Activated T-helper 17 cell treated with anti-CD3 and anti-CD28 coated beads, Interleukin-2, amount 50 U/mL, for 72 hours (primary cell): ENCODE data around the gene GOLGA2. TPM values are rescaled to one million over a fixed set of nuclear protein-coding genes. Genes with fewer than 3 reads are reported as not detected.

Source experiments
- ATAC-seq: fragments of 150-1000 bp; cut with Tn5 transposase; replicated peaks from 2 replicates; pipeline ENCODE4 v1.10.0; 2021; ENCODE audit warnings: mild to moderate bottlenecking, moderate library complexity
- H3K27ac Mint-ChIP-seq: one replicate; pipeline ENCODE4 v1.8.0; 2022; ENCODE audit warnings: mixed read lengths
- H3K27me3 Mint-ChIP-seq: one replicate; pipeline ENCODE4 v1.8.0; 2022; ENCODE audit warnings: mixed read lengths
- H3K36me3 Mint-ChIP-seq: one replicate; pipeline ENCODE4 v1.8.0; 2022; ENCODE audit warnings: low read depth, mild to moderate bottlenecking, mixed read lengths
- H3K4me1 Mint-ChIP-seq: one replicate; pipeline ENCODE4 v1.8.0; 2022; ENCODE audit warnings: mixed read lengths
- H3K4me3 Mint-ChIP-seq: one replicate; pipeline ENCODE4 v1.8.0; 2022; ENCODE audit warnings: mild to moderate bottlenecking, mixed read lengths
- H3K9me3 Mint-ChIP-seq: one replicate; pipeline ENCODE4 v1.8.0; 2022; ENCODE audit warnings: mixed read lengths
- total RNA-seq, 2 donors: library from RNA; stranded (reverse); gene quantifications; one replicate each; pipeline ENCODE4 v1.2.3, GENCODE V29; 2022

GOLGA2 gene
- total RNA-seq, 2 donors from 2014 or later: 31.2 to 60.0 TPM

DNA sequence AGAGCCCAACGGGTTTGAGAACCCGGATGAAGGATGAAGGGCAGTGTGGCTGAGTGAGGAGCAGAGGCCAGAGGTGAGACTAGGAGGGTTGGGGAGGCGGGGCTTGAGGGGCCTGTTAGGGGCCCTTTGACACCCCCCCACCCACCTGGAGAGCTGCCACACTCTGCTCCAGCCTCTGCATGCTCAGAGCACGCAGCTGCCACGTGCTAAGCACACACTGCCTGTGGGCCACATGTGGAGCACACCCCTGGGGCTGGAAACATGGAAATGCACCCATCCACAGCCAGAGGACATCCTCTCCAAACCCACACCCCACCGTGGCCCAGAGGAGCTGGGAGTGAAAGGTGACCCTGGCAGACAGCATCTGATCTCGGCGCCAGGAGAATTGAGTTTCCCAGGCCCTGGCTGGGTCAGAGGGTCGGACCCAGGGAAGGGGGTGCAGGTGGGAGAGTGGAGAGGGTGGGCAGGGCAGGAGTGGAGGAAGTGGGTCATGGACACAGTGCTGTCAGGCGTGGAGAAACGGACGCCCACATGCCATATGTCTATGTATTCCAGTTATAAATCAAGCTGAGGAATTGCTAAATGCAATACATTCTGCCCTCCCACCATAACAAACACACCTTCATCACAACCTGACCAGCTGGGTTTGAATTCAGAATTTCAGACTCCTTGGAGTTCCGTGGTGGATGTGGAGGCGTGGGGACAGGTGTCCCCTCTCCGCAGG is 66.7 kb downstream of the GOLGA2 start:
- Mint-ChIP-seq H3K36me3 (no peaks in the 10 kb centered on the region), H3K27ac (no peak overlapping the region), H3K4me3 (no peak overlapping the region), H3K27me3 (peaks cover 7% of the 10 kb centered on the region), H3K4me1 (no peaks in the 10 kb centered on the region), H3K9me3 (no peaks in the 10 kb centered on the region)
- ATAC-seq: no peak

DNA sequence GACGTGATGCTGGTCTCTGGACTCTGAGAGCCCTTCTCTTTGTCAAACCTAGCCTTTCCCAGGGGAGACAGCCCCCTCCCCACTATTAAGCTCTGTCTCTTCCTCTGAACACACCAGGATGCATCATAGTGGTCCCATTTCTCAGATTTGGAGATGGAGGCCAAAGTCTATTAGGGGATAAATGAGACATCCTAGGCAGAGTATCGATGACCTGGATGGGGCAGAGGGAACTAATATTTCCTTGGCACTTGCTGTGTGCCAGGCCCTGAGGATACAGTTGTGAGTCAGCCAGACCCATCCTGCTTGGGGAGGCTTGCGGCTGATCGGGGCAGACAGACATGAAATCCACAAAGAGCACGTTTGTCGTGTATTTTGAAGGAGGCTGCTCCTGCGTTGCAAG is 67.4 kb downstream of the GOLGA2 start:
- no peak for ATAC-seq
- H3K4me1 Mint-ChIP-seq: no peaks in the 10 kb centered on the region
- H3K27me3 Mint-ChIP-seq: peaks cover 7% of the 10 kb centered on the region
- no peaks in the 10 kb centered on the region for H3K9me3 Mint-ChIP-seq
- H3K27ac Mint-ChIP-seq: no peak overlapping the region
- no peaks in the 10 kb centered on the region for H3K36me3 Mint-ChIP-seq
- H3K4me3 Mint-ChIP-seq: no peak overlapping the region

DNA sequence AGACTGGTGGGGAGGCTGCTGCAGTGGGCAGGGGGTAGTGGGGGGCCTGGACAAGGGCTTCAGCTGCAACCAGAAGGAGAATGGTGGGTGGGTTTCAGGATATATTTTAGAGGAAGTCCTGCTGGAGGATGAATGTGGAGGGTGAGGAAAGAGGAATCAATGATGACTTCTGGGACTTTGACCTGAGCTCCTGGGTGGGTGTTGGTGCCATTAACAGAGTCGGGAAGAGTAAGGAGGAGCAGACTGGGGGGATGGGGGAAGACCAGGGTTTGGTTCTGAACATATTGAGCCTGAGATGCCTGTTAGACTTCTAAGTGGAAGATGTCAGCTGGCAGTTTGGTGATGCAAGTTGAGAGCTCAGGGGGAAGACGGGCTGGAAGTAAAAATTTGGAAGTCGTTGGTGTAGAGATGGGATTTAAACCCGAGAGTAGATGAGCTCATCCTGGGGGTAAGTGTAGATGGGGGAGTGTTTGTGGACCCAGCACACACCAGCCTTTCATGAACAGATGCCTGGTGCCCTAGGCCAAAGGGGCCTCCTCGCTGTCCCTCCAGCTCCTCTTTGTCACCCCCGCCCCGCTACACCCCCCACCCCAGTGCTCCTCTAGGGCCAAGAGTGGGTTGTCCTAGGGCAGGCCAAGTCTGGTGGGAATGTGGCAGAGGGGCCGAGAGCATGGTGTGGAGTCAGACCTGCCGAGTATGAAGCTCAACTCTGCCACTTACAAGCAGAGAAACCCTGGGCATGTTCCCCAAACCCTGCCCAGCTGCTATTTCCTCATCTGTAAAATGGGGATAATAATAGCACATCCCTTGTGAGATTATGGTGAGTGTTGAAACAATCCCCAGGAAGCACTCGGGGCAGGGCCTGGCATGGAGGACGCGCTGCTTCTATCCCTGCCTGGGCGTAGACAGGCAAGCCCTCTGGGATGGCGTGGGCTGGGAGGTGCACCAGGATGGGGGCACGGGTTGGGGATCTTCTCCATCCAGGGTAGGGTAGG is 68.6 kb downstream of the GOLGA2 start:
- H3K9me3 Mint-ChIP-seq: no peaks in the 10 kb centered on the region
- peaks cover 5% of the 10 kb centered on the region for H3K27me3 Mint-ChIP-seq
- no peak overlapping the region for H3K27ac Mint-ChIP-seq
- no peaks in the 10 kb centered on the region for H3K36me3 Mint-ChIP-seq
- peaks cover 8% of the 10 kb centered on the region for H3K4me1 Mint-ChIP-seq
- H3K4me3 Mint-ChIP-seq: no peak overlapping the region
- ATAC-seq: no peak

DNA sequence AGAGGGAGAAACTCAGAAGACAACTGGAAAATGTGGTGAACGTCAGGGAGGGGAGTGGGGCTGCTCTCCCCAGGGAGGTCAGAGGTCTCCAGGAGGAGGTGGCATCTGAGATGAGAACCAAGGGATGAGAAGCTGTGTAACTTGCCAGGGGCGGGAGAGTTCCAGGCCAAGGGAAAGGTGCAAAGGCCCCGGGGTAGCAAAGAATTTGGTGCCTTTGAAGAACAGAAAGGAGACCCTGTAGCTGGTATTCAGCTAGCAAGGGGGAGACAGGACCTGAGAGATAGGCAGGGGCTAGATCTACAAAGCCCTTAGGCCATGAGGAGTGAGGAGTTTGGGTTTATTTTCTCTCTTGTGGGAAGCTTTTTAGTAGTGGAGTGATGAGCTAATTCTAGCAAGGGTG is 69.3 kb downstream of the GOLGA2 start:
- H3K36me3 Mint-ChIP-seq: no peaks in the 10 kb centered on the region
- no peak for ATAC-seq
- peaks cover 15% of the 10 kb centered on the region for H3K4me1 Mint-ChIP-seq
- no peak overlapping the region for H3K27ac Mint-ChIP-seq
- peaks cover 4% of the 10 kb centered on the region for H3K27me3 Mint-ChIP-seq
- H3K4me3 Mint-ChIP-seq: no peak overlapping the region
- H3K9me3 Mint-ChIP-seq: no peaks in the 10 kb centered on the region

Other genes with a start within 250 kb of the GOLGA2 start
- 10 to 100 TPM in 1 of 2 donors, 1 to 10 TPM in 1; 9.0 to 15.0 TPM for gene NAIF1, start 208.7 kb downstream of the GOLGA2 start, total RNA-seq
- 10 to 100 TPM; 10.8 to 12.7 TPM for gene SLC25A25, start 207.8 kb downstream of the GOLGA2 start, total RNA-seq
- gene PTGES2, start 148.3 kb downstream of the GOLGA2 start, total RNA-seq: 10 to 100 TPM; 15.3 to 32.3 TPM
- gene LCN2, start 126.6 kb downstream of the GOLGA2 start, total RNA-seq: not detected
- gene BBLN, start 115.7 kb downstream of the GOLGA2 start, total RNA-seq: 10 to 100 TPM; 65.7 to 71.9 TPM
- 100 to 1,000 TPM; 113 to 123 TPM for gene CIZ1, start 84.4 kb downstream of the GOLGA2 start, total RNA-seq
- gene DNM1, start 72.6 kb downstream of the GOLGA2 start, total RNA-seq: 1 to 10 TPM in 1 of 2 donors, under 1 TPM in 1; 0.84 to 9.2 TPM
- 10 to 100 TPM; 12.1 to 14.9 TPM for gene SWI5, start 269 bp upstream of the GOLGA2 start, total RNA-seq
- 10 to 100 TPM; 22.6 to 35.2 TPM for gene TRUB2, start 46.4 kb upstream of the GOLGA2 start, total RNA-seq
- gene COQ4, start 46.8 kb upstream of the GOLGA2 start, total RNA-seq: 10 to 100 TPM; 30.8 to 44.4 TPM
- gene SLC27A4, start 64.5 kb upstream of the GOLGA2 start, total RNA-seq: 10 to 100 TPM in 1 of 2 donors, 1 to 10 TPM in 1; 7.7 to 22.3 TPM
- 10 to 100 TPM; 41.4 to 83.5 TPM for gene URM1, start 95.4 kb upstream of the GOLGA2 start, total RNA-seq
- 1 to 10 TPM in 1 of 2 donors, under 1 TPM in 1; 0.56 to 1.7 TPM for gene CERCAM, start 144.8 kb upstream of the GOLGA2 start, total RNA-seq
- 10 to 100 TPM; 49.4 to 66.2 TPM for gene ODF2, start 180.0 kb upstream of the GOLGA2 start, total RNA-seq
- gene GLE1, start 228.7 kb upstream of the GOLGA2 start, total RNA-seq: 10 to 100 TPM; 53.6 TPM